Loucy (cell line): ENCODE data around the gene CPLX4.

Experiments used
- EZH2phosphoT487 ChIP-seq: fragments of 200-600 bp; IDR thresholded peaks from 2 replicates; pipeline ENCODE4 v1.6.1; 2018; ENCODE audit warnings: antibody characterized with exemption, mild to moderate bottlenecking, moderate library complexity, borderline replicate concordance
- TF ChIP-seq, protein P1 (sequence below): fragments of 200-600 bp; sonication (generic); conservative IDR thresholded peaks from 2 replicates; pipeline ENCODE4 v1.5.1; 2014; ENCODE audit warnings: mild to moderate bottlenecking, antibody characterized with exemption, low read length

DNA sequence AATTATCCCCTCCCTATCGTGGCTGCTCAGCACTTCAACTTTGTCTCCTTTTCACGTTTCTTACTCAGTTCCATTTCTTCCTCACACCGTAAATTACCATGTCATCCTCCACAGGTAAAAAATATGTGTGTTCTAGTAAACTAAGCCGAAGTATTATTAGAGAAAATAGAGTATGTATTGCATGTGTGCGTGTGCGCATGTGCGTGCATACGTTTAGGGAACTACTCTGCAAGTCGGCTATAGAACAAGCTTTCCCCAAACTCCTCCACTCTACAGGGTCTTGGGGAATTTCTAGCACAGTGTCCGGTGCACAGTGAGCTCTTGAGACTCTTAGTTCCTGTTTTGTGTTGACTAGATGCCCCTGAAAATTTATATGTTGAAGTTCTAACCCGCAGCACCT lies 36.1 kb downstream of the CPLX4 start:
- TF ChIP-seq, protein P1, sequence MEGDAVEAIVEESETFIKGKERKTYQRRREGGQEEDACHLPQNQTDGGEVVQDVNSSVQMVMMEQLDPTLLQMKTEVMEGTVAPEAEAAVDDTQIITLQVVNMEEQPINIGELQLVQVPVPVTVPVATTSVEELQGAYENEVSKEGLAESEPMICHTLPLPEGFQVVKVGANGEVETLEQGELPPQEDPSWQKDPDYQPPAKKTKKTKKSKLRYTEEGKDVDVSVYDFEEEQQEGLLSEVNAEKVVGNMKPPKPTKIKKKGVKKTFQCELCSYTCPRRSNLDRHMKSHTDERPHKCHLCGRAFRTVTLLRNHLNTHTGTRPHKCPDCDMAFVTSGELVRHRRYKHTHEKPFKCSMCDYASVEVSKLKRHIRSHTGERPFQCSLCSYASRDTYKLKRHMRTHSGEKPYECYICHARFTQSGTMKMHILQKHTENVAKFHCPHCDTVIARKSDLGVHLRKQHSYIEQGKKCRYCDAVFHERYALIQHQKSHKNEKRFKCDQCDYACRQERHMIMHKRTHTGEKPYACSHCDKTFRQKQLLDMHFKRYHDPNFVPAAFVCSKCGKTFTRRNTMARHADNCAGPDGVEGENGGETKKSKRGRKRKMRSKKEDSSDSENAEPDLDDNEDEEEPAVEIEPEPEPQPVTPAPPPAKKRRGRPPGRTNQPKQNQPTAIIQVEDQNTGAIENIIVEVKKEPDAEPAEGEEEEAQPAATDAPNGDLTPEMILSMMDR, result no peak
- TF ChIP-seq EZH2phosphoT487, result no peak
